Measurements from ENCODE around the gene NHLRC4. TPM values are rescaled to one million over a fixed set of nuclear protein-coding genes. Genes with fewer than 3 reads are reported as not detected.

Gene NHLRC4
- total RNA-seq, 1 donor from 2014 or later, result 0.35 TPM

GRCh38 chr16:527015-527903 lies 39.5 kb upstream of the NHLRC4 start, which contains the start of gene CAPN15:
CAPN15 (plus strand) TSS chr16:527712; CDS start chr16:546839, 19,127 bp downstream.
- no peak for DNase-seq (ENCODE audit: low read depth)
- peak within 1 kb of the TSS; percentile 73 for H3K4me3 ChIP-seq (ENCODE audit: low read depth, low read length)
- TF ChIP-seq, protein P1, sequence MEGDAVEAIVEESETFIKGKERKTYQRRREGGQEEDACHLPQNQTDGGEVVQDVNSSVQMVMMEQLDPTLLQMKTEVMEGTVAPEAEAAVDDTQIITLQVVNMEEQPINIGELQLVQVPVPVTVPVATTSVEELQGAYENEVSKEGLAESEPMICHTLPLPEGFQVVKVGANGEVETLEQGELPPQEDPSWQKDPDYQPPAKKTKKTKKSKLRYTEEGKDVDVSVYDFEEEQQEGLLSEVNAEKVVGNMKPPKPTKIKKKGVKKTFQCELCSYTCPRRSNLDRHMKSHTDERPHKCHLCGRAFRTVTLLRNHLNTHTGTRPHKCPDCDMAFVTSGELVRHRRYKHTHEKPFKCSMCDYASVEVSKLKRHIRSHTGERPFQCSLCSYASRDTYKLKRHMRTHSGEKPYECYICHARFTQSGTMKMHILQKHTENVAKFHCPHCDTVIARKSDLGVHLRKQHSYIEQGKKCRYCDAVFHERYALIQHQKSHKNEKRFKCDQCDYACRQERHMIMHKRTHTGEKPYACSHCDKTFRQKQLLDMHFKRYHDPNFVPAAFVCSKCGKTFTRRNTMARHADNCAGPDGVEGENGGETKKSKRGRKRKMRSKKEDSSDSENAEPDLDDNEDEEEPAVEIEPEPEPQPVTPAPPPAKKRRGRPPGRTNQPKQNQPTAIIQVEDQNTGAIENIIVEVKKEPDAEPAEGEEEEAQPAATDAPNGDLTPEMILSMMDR (conservative IDR thresholded peaks at IDR 0.05; ENCODE audit: low read depth, low read length), result no peak

- peak overlapping the region; percentile 73 for H3K4me3 ChIP-seq (ENCODE audit: low read depth, low read length)
- TF ChIP-seq, protein P1 (conservative IDR thresholded peaks at IDR 0.05; ENCODE audit: low read depth, low read length), result no peak
- no peak for DNase-seq (ENCODE audit: low read depth)
Measured at GRCh38 chr16:528111-529011, 38.4 kb upstream of the NHLRC4 start.

DNA sequence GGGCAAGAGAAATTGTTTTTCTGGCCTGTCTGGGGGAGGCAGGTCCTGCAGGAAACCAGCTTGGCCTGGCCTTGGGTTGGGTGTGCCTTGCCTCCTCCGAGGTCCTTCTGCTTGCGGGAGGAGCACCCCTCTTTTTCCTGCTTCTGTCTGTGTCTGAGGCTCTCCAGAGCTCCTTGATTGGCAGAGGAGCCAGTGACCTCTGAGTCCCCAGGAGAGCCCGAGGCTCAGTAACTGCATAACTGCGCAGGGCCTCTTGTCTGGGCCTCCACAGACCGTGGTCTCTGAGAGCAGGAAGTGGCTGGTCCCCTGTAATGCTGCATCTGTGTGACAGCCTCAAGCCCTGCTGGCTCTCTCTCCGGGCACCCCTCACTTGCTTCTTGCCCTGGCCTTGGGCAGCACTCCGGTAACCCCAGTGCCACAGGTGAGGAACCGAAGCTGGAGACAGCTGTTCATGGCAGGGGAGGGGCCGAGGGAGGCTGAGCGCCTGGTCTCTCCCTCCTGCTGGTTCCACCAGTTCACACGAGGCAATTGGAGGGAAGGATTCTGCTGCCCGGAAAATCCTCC lies 37.7 kb upstream of the NHLRC4 start:
- no peak for DNase-seq (ENCODE audit: low read depth)
- TF ChIP-seq, protein P1 (conservative IDR thresholded peaks at IDR 0.05; ENCODE audit: low read depth, low read length), result no peak
- peak overlapping the region; percentile 73 for H3K4me3 ChIP-seq (ENCODE audit: low read depth, low read length)

DNA sequence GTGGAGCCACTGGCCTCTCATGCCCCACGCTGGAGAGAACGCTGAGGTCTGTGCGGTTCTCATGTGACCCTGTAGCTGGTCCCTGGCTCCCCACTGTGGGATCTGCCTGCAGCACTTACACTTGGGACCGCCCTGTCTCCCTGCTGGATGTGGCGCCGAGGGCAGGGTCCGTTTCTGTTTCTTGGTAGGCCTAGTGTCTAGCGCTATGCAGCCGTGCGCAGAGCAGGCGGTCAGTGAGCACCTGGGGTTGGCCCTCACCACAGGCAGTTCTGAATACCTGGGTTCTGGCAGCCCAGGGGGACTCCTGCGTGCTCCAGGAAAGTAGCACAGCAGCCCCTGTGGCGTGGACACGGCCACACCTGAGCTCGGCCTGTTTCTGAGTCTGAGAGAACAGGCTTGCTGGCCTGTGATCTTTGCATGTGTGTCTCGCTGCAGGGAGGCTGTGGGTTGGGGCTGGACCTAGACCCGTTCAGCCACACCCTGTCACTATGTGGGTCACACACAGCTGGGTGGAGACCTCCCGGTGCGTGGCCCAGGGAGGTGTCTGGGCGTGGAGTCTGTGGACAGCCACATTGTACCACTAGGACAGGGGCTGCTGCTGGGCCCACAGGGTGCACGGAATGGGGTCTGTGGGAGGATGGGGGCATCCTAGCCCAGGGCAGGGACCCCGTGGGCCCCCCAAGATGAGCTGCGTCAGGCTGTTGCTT lies 36.5 kb upstream of the NHLRC4 start:
- DNase-seq (ENCODE audit: low read depth), result no peak
- TF ChIP-seq, protein P1 (conservative IDR thresholded peaks at IDR 0.05; ENCODE audit: low read depth, low read length), result no peak
- H3K4me3 ChIP-seq (ENCODE audit: low read depth, low read length), result peak overlapping the region; percentile 4

DNA sequence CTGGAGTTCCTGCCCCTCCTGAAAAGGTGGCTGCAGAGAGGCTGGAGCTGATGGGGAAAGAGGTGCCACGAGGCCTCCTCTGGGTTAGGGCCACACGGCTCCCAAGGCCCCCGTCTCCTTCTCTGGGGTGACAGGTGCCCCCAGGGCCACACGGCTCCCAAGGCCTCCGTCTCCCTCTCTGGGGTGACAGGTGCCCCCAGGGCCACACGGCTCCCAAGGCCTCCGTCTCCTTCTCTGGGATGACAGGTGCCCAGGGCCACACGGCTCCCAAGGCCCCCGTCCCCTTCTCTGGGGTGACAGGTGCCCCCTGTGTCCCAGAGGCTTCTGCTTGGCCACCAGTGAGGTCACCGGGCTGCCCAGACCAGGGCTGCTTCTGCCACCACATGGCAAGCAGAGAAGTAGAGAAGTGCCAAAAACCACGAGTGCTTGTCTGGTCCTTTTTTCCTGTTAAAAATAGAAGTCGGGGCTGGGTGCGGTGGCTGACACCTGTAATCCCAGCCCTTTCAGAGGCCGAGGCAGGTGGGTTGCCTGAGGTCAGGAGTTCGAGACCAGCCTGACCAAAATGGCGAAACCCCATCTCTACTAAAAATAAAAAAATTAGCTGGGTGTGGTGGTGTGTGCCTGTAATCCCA lies 35.2 kb upstream of the NHLRC4 start:
- no peak for DNase-seq (ENCODE audit: low read depth)
- TF ChIP-seq, protein P1 (conservative IDR thresholded peaks at IDR 0.05; ENCODE audit: low read depth, low read length), result no peak
- no peak overlapping the region for H3K4me3 ChIP-seq (ENCODE audit: low read depth, low read length)

Measured in epithelial cell of proximal tubule (primary cell).